A549 (cell line): ENCODE data around the gene WIPF3.

Experiments used
- CBX2 ChIP-seq: fragments of 200-600 bp; sonication (generic); IDR thresholded peaks from 2 replicates; pipeline ENCODE4 v1.6.1; 2016; ENCODE audit warnings: low read depth, mild to moderate bottlenecking, borderline replicate concordance
- CTCF ChIP-seq: fragments of >200 bp; sonication (Bioruptor Twin); formaldehyde crosslinking; IDR thresholded peaks from 3 replicates; pipeline ENCODE4 v1.5.1; 2016
- EHMT2 ChIP-seq: fragments of 200-600 bp; sonication (generic); IDR thresholded peaks from 2 replicates; pipeline ENCODE4 v1.6.1; 2016; ENCODE audit warnings: antibody characterized with exemption, low read depth, mild to moderate bottlenecking, moderate library complexity
- MAZ ChIP-seq: fragments of 150-350 bp; IDR thresholded peaks from 2 replicates; pipeline ENCODE4 v1.6.1; 2014; ENCODE audit warnings: antibody characterized with exemption, low read depth, low read length, borderline replicate concordance
- PBX3 ChIP-seq: IDR thresholded peaks from 2 replicates; pipeline ENCODE4 v1.6.1; 2012
- POLR2A ChIP-seq: IDR thresholded peaks from 2 replicates; pipeline ENCODE4 v1.6.1; 2012; ENCODE audit warnings: mild to moderate bottlenecking, low read length
- POLR2AphosphoS2 ChIP-seq: conservative IDR thresholded peaks from 2 replicates; pipeline ENCODE4 v1.6.1; 2012; ENCODE audit warnings: low read length, improper control_type of control experiment, inconsistent platforms
- RAD21 ChIP-seq, 2 experiments: fragments of >200 bp in 1 of 2; sonication (Bioruptor Twin) in 1 of 2; formaldehyde crosslinking in 1 of 2; IDR thresholded peaks in 1 of 2; conservative IDR thresholded peaks in 1 of 2; 2 replicates in 1 of 2; 3 replicates in 1 of 2; pipeline ENCODE4 v1.6.1; 2012 to 2018; ENCODE audit warnings: inconsistent platforms in 1 of 2
- RARB ChIP-seq: fragments of 250-450 bp; sonication (Bioruptor Pico); IDR thresholded peaks from 2 replicates; pipeline ENCODE4 v1.8.0; 2021; ENCODE audit warnings: mild to moderate bottlenecking, moderate library complexity
- RFX5 ChIP-seq: fragments of 450-650 bp; IDR thresholded peaks from 2 replicates; pipeline ENCODE4 v1.7.1; 2014; ENCODE audit warnings: antibody characterized with exemption, mild to moderate bottlenecking, moderate library complexity
- SREBF2 ChIP-seq: fragments of 450-650 bp; IDR thresholded peaks from 2 replicates; pipeline ENCODE4 v1.6.1; 2014; ENCODE audit warnings: mild to moderate bottlenecking, moderate library complexity
- ZC3H11A ChIP-seq: fragments of 450-650 bp; IDR thresholded peaks from 2 replicates; pipeline ENCODE4 v1.6.1; 2014; ENCODE audit warnings: antibody characterized with exemption, mild to moderate bottlenecking

- TF ChIP-seq CTCF, result no peak
- no peak for TF ChIP-seq POLR2A
- no peak for TF ChIP-seq MAZ
- no peak for TF ChIP-seq RFX5
- no peak for TF ChIP-seq SREBF2
- TF ChIP-seq RAD21 (conservative IDR thresholded peaks at IDR 0.05 in 1 of 2, IDR thresholded peaks at IDR 0.05 in 1 of 2), result peak in 1 of 2 experiments; percentile 11; a peak in 1 of 5 replicates
- no peak for TF ChIP-seq ZC3H11A
- no peak for TF ChIP-seq RARB
- TF ChIP-seq PBX3, result no peak
- TF ChIP-seq CBX2, result no peak
- TF ChIP-seq EHMT2, result no peak
- TF ChIP-seq POLR2AphosphoS2, result no peak
These were observed 33.0 kb downstream of the WIPF3 start for GRCh38 chr7:29839302-29839701.
